IMR-90 (cell line): ENCODE data around the gene GRM2. TPM values are rescaled to one million over a fixed set of nuclear protein-coding genes. Genes with fewer than 3 reads are reported as not detected.

Experiments
- ATAC-seq: fragments of 200-7000 bp; cut with Tn5 transposase; 2 replicates; pipeline ENCODE4 v1.9.1; 2020; ENCODE audit warnings: low read depth, mild to moderate bottlenecking, moderate library complexity
- BruUV-seq: library from RNA; stranded (reverse); fragments of 400-500 nt; replicated peaks from 2 replicates; lab custom pipeline; 2021; lab: Mats Ljungman, UMichigan
- CTCF ChIA-PET: fragments of 300-600 bp; formaldehyde crosslinking; extraction: SDS; loops from one replicate; lab custom pipeline; 2021; ENCODE audit warnings: antibody characterized with exemption; lab: Yijun Ruan, JAX
- POLR2A ChIA-PET: fragments of 300-600 bp; sonication (Branson Sonifier 250); formaldehyde crosslinking; loops from one replicate; lab custom pipeline; 2022; ENCODE audit warnings: antibody characterized with exemption; ENCODE audit not compliant: unreplicated experiment; lab: Charles Lee
- DNase-seq: peaks from one replicate; pipeline ENCODE4 v3.0.0; 2013
- H2AFZ ChIP-seq: replicated peaks from 2 replicates; pipeline ENCODE3; 2013; ENCODE audit warnings: low read length, mild to moderate bottlenecking; ENCODE audit not compliant: poor library complexity
- H2AK5ac ChIP-seq: 2 replicates; pipeline ENCODE4 v1.6.1; 2013; ENCODE audit warnings: low read depth, low read length, inconsistent platforms
- H2AK9ac ChIP-seq: replicated peaks from 2 replicates; pipeline ENCODE3; 2013; ENCODE audit warnings: mild to moderate bottlenecking, low read depth, low read length, moderate library complexity; ENCODE audit not compliant: poor library complexity
- H2BK120ac ChIP-seq: 2 replicates; pipeline ENCODE4 v1.6.1; 2013; ENCODE audit warnings: low read depth, low read length, inconsistent platforms
- H2BK15ac ChIP-seq: 3 replicates; pipeline ENCODE4 v1.6.1; 2013; ENCODE audit warnings: low read depth, low read length, inconsistent platforms
- H2BK20ac ChIP-seq: 2 replicates; pipeline ENCODE4 v1.6.1; 2013; ENCODE audit warnings: low read depth, mild to moderate bottlenecking, inconsistent platforms, low read length, moderate library complexity
- H2BK5ac ChIP-seq: 2 replicates; pipeline ENCODE4 v1.6.1; 2013; ENCODE audit warnings: mild to moderate bottlenecking, low read depth, low read length, inconsistent platforms; ENCODE audit not compliant: poor library complexity, severe bottlenecking
- H3K14ac ChIP-seq: replicated peaks from 2 replicates; pipeline ENCODE4 v1.6.1; 2013; ENCODE audit warnings: low read depth, low read length, inconsistent platforms
- H3K18ac ChIP-seq: 2 replicates; pipeline ENCODE4 v1.6.1; 2013; ENCODE audit warnings: low read depth, low read length, control low read depth
- H3K23ac ChIP-seq: 2 replicates; pipeline ENCODE4 v1.6.1; 2013; ENCODE audit warnings: low read depth, low read length, inconsistent platforms
- H3K27ac ChIP-seq: 2 replicates; pipeline ENCODE4 v1.5.1; 2013; ENCODE audit warnings: mild to moderate bottlenecking, control low read depth, low read length; ENCODE audit not compliant: insufficient read depth
- H3K27me3 ChIP-seq: 2 replicates; pipeline ENCODE4 v1.6.1; 2013; ENCODE audit warnings: low read length; ENCODE audit not compliant: control insufficient read depth, insufficient read depth
- H3K36me3 ChIP-seq: 2 replicates; pipeline ENCODE4 v1.6.1; 2013; ENCODE audit warnings: low read length, mixed read lengths; ENCODE audit not compliant: control insufficient read depth, insufficient read depth
- H3K4ac ChIP-seq: 2 replicates; pipeline ENCODE4 v1.6.1; 2013; ENCODE audit warnings: low read depth, low read length, inconsistent platforms
- H3K4me1 ChIP-seq: 2 replicates; pipeline ENCODE4 v1.6.1; 2013; ENCODE audit warnings: low read length, mixed read lengths; ENCODE audit not compliant: control insufficient read depth, insufficient read depth
- H3K4me2 ChIP-seq: 2 replicates; pipeline ENCODE4 v1.6.1; 2013; ENCODE audit warnings: low read depth, mild to moderate bottlenecking, control low read depth, low read length, moderate library complexity
- H3K4me3 ChIP-seq: 2 replicates; pipeline ENCODE4 v1.5.1; 2013; ENCODE audit warnings: low read depth, mild to moderate bottlenecking, control low read depth, low read length, moderate library complexity; ENCODE audit not compliant: insufficient read depth
- H3K56ac ChIP-seq: 2 replicates; pipeline ENCODE4 v1.6.1; 2013; ENCODE audit warnings: low read length, inconsistent platforms; ENCODE audit not compliant: insufficient read depth; ENCODE audit errors: extremely low read depth
- H3K79me1 ChIP-seq, 2 experiments: 2 replicates each; pipeline ENCODE4 v1.6.1; 2013; ENCODE audit warnings: low read length in 2 of 2, inconsistent platforms in 1 of 2, low read depth in 1 of 2
- H3K9ac ChIP-seq: 2 replicates; pipeline ENCODE4 v1.6.1; 2013; ENCODE audit warnings: low read depth, low read length, control low read depth
- H3K9me1 ChIP-seq: 2 replicates; pipeline ENCODE4 v1.6.1; 2013; ENCODE audit warnings: low read length, inconsistent platforms; ENCODE audit not compliant: insufficient read depth
- H3K9me3 ChIP-seq: 2 replicates; pipeline ENCODE4 v1.6.1; 2013; ENCODE audit warnings: low read length; ENCODE audit not compliant: control insufficient read depth, insufficient read depth
- H4K20me1 ChIP-seq: 2 replicates; pipeline ENCODE4 v1.6.1; 2013; ENCODE audit warnings: low read length, inconsistent platforms; ENCODE audit not compliant: insufficient read depth
- H4K5ac ChIP-seq: 2 replicates; pipeline ENCODE4 v1.6.1; 2013; ENCODE audit warnings: mild to moderate bottlenecking, low read depth, low read length, control low read depth
- H4K8ac ChIP-seq, 2 experiments: 2 replicates each; pipeline ENCODE4 v1.6.1; 2013; ENCODE audit warnings: low read depth in 2 of 2, low read length in 2 of 2, control low read depth in 1 of 2, inconsistent platforms in 1 of 2
- H4K91ac ChIP-seq: 2 replicates; pipeline ENCODE4 v1.6.1; 2013; ENCODE audit warnings: low read depth, low read length, inconsistent platforms; ENCODE audit not compliant: insufficient read depth
- BHLHE40 ChIP-seq: fragments of 150-350 bp; IDR thresholded peaks from 2 replicates; pipeline ENCODE4 v1.6.1; 2016; ENCODE audit warnings: mild to moderate bottlenecking, low read depth, low read length
- CEBPB ChIP-seq: IDR thresholded peaks from 2 replicates; pipeline ENCODE4 v1.6.1; 2012; ENCODE audit warnings: low read depth, low read length, improper control_type of control experiment
- MAFK ChIP-seq: IDR thresholded peaks from 2 replicates; pipeline ENCODE4 v1.6.1; 2012; ENCODE audit warnings: low read depth, low read length, improper control_type of control experiment
- MXI1 ChIP-seq: IDR thresholded peaks from 2 replicates; pipeline ENCODE4 v1.6.1; 2012; ENCODE audit warnings: low read depth, mild to moderate bottlenecking, low read length, moderate library complexity, borderline replicate concordance
- NFE2L2 ChIP-seq: fragments of 150-350 bp; IDR thresholded peaks from 2 replicates; pipeline ENCODE4 v1.6.1; 2016; ENCODE audit warnings: low read depth, mild to moderate bottlenecking, low read length
- POLR2A ChIP-seq: IDR thresholded peaks from 2 replicates; pipeline ENCODE4 v1.6.1; 2012; ENCODE audit warnings: mild to moderate bottlenecking, low read depth, low read length
- RAD21 ChIP-seq: IDR thresholded peaks from 2 replicates; pipeline ENCODE4 v1.6.1; 2012; ENCODE audit warnings: low read length, improper control_type of control experiment
- WGBS, 2 experiments: methylation state at CpG; one replicate each; pipeline versions ENCODE4 v1.1.5 to v1.1.7; 2013; ENCODE audit warnings: missing lambda C conversion rate in 2 of 2; ENCODE audit not compliant: insufficient read length in 1 of 2; ENCODE audit errors: extremely low coverage in 2 of 2; 5-methylcytosine and 5-hydroxymethylcytosine counted together
- dilution Hi-C: fragments of 300-500 bp; cut with HindIII; formaldehyde crosslinking; loops from one replicate; pipeline ENCODE4 v1.14.3; 2018; ENCODE audit warnings: low sequenced_read_pairs; ENCODE audit not compliant: unreplicated experiment
- in situ Hi-C: fragments of 300-500 bp; cut with MboI; formaldehyde crosslinking; loops from 3 replicates; pipeline ENCODE4 v1.14.3; 2019; ENCODE audit warnings: low sequenced_read_pairs, inconsistent platforms, mixed read lengths
- intact Hi-C: fragments of 100-400 bp; cut with micrococcal nuclease; formaldehyde crosslinking; loops from 2 replicates; pipeline ENCODE4 v1.10.0; 2022
- polyA plus RNA-seq, 3 experiments: library from polyadenylated mRNA; depleted of rRNA; stranded (reverse); fragments of >200 nt; gene quantifications; 2 replicates each; pipeline ENCODE4 v1.2.3, GENCODE V29; 2012; ENCODE audit warnings: low replicate concordance in 1 of 3
- total RNA-seq: library from RNA; depleted of rRNA; stranded (reverse); fragments of >200 nt; gene quantifications from 2 replicates; pipeline ENCODE4 v1.2.3, GENCODE V29; 2012
- TF ChIP-seq, protein P1 (sequence below): fragments of 150-350 bp; IDR thresholded peaks from 2 replicates; pipeline ENCODE4 v1.6.1; 2017; ENCODE audit warnings: mild to moderate bottlenecking, antibody characterized with exemption, low read length, low read depth
- TF ChIP-seq, protein P2 (sequence below): fragments of 150-350 bp; IDR thresholded peaks from 2 replicates; pipeline ENCODE4 v1.6.1; 2016; ENCODE audit warnings: low read depth, mild to moderate bottlenecking, low read length, moderate library complexity, borderline replicate concordance

GRM2 gene
- total and polyA plus RNA-seq, 2 of the 4 experiments (the other 2 are of a cell fraction): under 0.01 to 0.14 TPM

DNA sequence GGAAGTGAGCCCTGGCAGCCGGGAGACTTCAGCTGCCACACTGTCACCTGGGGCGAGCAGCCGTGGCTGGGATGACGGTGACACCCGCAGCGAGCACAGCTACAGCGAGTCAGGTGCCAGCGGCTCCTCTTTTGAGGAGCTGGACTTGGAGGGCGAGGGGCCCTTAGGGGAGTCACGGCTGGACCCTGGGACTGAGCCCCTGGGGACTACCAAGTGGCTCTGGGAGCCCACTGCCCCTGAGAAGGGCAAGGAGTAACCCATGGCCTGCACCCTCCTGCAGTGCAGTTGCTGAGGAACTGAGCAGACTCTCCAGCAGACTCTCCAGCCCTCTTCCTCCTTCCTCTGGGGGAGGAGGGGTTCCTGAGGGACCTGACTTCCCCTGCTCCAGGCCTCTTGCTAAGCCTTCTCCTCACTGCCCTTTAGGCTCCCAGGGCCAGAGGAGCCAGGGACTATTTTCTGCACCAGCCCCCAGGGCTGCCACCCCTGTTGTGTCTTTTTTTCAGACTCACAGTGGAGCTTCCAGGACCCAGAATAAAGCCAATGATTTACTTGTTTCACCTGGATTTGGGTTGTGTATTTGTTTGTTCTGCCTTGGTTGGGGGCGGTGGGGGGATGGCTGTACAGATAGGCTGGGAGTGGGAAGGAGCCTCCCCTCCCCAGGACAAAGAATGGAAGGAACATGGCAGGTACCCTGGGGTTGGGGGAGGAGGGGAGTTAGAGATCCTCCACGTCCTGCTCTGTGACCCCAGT lies 2.9 kb upstream of the GRM2 start:
- DNase-seq (no peak), ATAC-seq (no peak)
- POLR2A ChIA-PET: no interaction called here
- H3K56ac ChIP-seq: no peak overlapping the region
- H2AK5ac ChIP-seq: no peak overlapping the region
- no peak overlapping the region for H2AFZ ChIP-seq
- H2BK20ac ChIP-seq: no peak overlapping the region
- intact Hi-C loops: no loop called here
- BruUV-seq: no TSS peak
- WGBS, 2 experiments: 50% methylated on average over 9 of the region's 12 CpGs; no CpG with 5 or more reads in 1 of the 2 experiments
- no peak overlapping the region for H2BK5ac ChIP-seq
- no peak overlapping the region for H4K8ac ChIP-seq
- no peaks in the 10 kb centered on the region for H3K4me1 ChIP-seq
- CTCF ChIA-PET: interaction anchor here (1.9 kb wide), 1 partner anchor 22 kb away, joined by 4 read pairs; no protein-coding TSS in a partner anchor
- H4K20me1 ChIP-seq: peaks cover 21% of the 10 kb centered on the region
- in situ Hi-C loops: no loop called here
- H4K5ac ChIP-seq: no peak overlapping the region
- H3K18ac ChIP-seq: no peak overlapping the region
- no peak overlapping the region for H4K91ac ChIP-seq
- H3K9ac ChIP-seq: no peak overlapping the region
- no peak overlapping the region for H3K4me3 ChIP-seq
- no peak overlapping the region for H3K4ac ChIP-seq
- peaks cover 3% of the 10 kb centered on the region; the same call in 1 of the 2 replicates for H3K9me1 ChIP-seq
- H3K14ac ChIP-seq: no peak overlapping the region
- no peaks in the 10 kb centered on the region for H3K79me1 ChIP-seq
- H3K9me3 ChIP-seq: no peaks in the 10 kb centered on the region
- H2BK15ac ChIP-seq: no peak overlapping the region
- no peak overlapping the region for H3K23ac ChIP-seq
- no peak overlapping the region for H2BK120ac ChIP-seq
- dilution Hi-C loops: no loop called here
- H3K36me3 ChIP-seq: peaks cover 19% of the 10 kb centered on the region
- H3K4me2 ChIP-seq: no peak overlapping the region
- no peak overlapping the region for H2AK9ac ChIP-seq
- no peak overlapping the region for H3K27ac ChIP-seq
- TF ChIP-seq, protein P1, sequence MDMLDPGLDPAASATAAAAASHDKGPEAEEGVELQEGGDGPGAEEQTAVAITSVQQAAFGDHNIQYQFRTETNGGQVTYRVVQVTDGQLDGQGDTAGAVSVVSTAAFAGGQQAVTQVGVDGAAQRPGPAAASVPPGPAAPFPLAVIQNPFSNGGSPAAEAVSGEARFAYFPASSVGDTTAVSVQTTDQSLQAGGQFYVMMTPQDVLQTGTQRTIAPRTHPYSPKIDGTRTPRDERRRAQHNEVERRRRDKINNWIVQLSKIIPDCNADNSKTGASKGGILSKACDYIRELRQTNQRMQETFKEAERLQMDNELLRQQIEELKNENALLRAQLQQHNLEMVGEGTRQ: no peak
- TF ChIP-seq BHLHE40: no peak
- TF ChIP-seq, protein P2, sequence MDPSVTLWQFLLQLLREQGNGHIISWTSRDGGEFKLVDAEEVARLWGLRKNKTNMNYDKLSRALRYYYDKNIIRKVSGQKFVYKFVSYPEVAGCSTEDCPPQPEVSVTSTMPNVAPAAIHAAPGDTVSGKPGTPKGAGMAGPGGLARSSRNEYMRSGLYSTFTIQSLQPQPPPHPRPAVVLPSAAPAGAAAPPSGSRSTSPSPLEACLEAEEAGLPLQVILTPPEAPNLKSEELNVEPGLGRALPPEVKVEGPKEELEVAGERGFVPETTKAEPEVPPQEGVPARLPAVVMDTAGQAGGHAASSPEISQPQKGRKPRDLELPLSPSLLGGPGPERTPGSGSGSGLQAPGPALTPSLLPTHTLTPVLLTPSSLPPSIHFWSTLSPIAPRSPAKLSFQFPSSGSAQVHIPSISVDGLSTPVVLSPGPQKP: no peak
- TF ChIP-seq CEBPB: no peak
- TF ChIP-seq RAD21: no peak
- TF ChIP-seq POLR2A: no peak
- no peak for TF ChIP-seq MXI1
- TF ChIP-seq NFE2L2: no peak
- no peak for TF ChIP-seq MAFK
- peaks cover 13% of the 10 kb centered on the region; the same call in 1 of the 2 replicates for H3K27me3 ChIP-seq
